H9 (cell line): Measurements from ENCODE around the gene SLC17A7. TPM values are rescaled to one million over a fixed set of nuclear protein-coding genes. Genes with fewer than 3 reads are reported as not detected.
A peak's percentile ranks its signal among the peaks of the same experiment; 100 is the strongest.
"Not testable (repeated sequence)": the region's sequence is repeated elsewhere in the genome, so short reads cannot be mapped to it uniquely, and the experiment has no call there.

Source experiments
- DNase-seq: peaks from one replicate; pipeline ENCODE4 v3.0.0-alpha.2; 2017
- H2AFZ ChIP-seq: one replicate; pipeline ENCODE4 v1.6.1; 2013; ENCODE audit warnings: mild to moderate bottlenecking, low read length, control low read depth, moderate library complexity
- H2AK5ac ChIP-seq: 2 replicates; pipeline ENCODE4 v1.6.1; 2013; ENCODE audit warnings: low read length, control low read depth, mixed read lengths; ENCODE audit not compliant: insufficient read length
- H2BK120ac ChIP-seq: one replicate; pipeline ENCODE4 v1.6.1; 2013; ENCODE audit warnings: low read depth, mild to moderate bottlenecking, low read length, control low read depth, inconsistent platforms; ENCODE audit not compliant: poor library complexity, severe bottlenecking
- H2BK12ac ChIP-seq: 2 replicates; pipeline ENCODE4 v1.6.1; 2013; ENCODE audit warnings: low read length, control low read depth, mixed read lengths, low read depth; ENCODE audit not compliant: insufficient read length
- H2BK15ac ChIP-seq: 2 replicates; pipeline ENCODE4 v1.6.1; 2013; ENCODE audit warnings: low read depth, low read length, control low read depth
- H2BK20ac ChIP-seq: one replicate; pipeline ENCODE4 v1.6.1; 2013; ENCODE audit warnings: low read depth, mild to moderate bottlenecking, low read length, control low read depth, inconsistent platforms; ENCODE audit not compliant: poor library complexity, severe bottlenecking
- H2BK5ac ChIP-seq: 2 replicates; pipeline ENCODE4 v1.6.1; 2013; ENCODE audit warnings: low read length, control low read depth, mixed read lengths; ENCODE audit not compliant: insufficient read length
- H3K14ac ChIP-seq: 2 replicates; pipeline ENCODE4 v1.6.1; 2013; ENCODE audit warnings: low read length, control low read depth; ENCODE audit not compliant: insufficient read depth
- H3K18ac ChIP-seq: 2 replicates; pipeline ENCODE4 v1.6.1; 2013; ENCODE audit warnings: low read depth, mild to moderate bottlenecking, mixed read lengths, low read length, control low read depth; ENCODE audit not compliant: insufficient read length
- H3K23ac ChIP-seq: 2 replicates; pipeline ENCODE4 v1.6.1; 2013; ENCODE audit warnings: low read length, control low read depth, mixed read lengths, low read depth; ENCODE audit not compliant: insufficient read length
- H3K23me2 ChIP-seq: 2 replicates; pipeline ENCODE4 v1.6.1; 2013; ENCODE audit warnings: low read depth, mild to moderate bottlenecking, mixed read lengths, low read length, control low read depth; ENCODE audit not compliant: insufficient read length, poor library complexity, severe bottlenecking
- H3K27ac ChIP-seq: 2 replicates; pipeline ENCODE4 v1.5.1; 2013; ENCODE audit warnings: low read length, control low read depth, mixed read lengths, low read depth; ENCODE audit not compliant: insufficient read length
- H3K27me3 ChIP-seq: 2 replicates; pipeline ENCODE4 v1.6.1; 2013; ENCODE audit warnings: low read length, control low read depth, inconsistent platforms; ENCODE audit not compliant: insufficient read depth
- H3K4ac ChIP-seq: 2 replicates; pipeline ENCODE4 v1.6.1; 2013; ENCODE audit warnings: low read depth, mild to moderate bottlenecking, control low read depth, inconsistent platforms, low read length, moderate library complexity
- H3K4me1 ChIP-seq: 2 replicates; pipeline ENCODE4 v1.6.1; 2013; ENCODE audit warnings: low read length, control low read depth, inconsistent platforms; ENCODE audit not compliant: insufficient read depth
- H3K4me2 ChIP-seq: 2 replicates; pipeline ENCODE4 v1.6.1; 2013; ENCODE audit warnings: low read length, control low read depth, mixed read lengths; ENCODE audit not compliant: insufficient read length, insufficient read depth
- H3K56ac ChIP-seq: 2 replicates; pipeline ENCODE4 v1.6.1; 2013; ENCODE audit warnings: low read depth, mild to moderate bottlenecking, mixed read lengths, low read length, control low read depth; ENCODE audit not compliant: insufficient read length
- H3K79me1 ChIP-seq: 2 replicates; pipeline ENCODE4 v1.6.1; 2013; ENCODE audit warnings: low read depth, mild to moderate bottlenecking, moderate library complexity, low read length, control low read depth, inconsistent platforms; ENCODE audit not compliant: insufficient read depth, poor library complexity, severe bottlenecking
- H3K79me2 ChIP-seq: 2 replicates; pipeline ENCODE4 v1.6.1; 2013; ENCODE audit warnings: low read length, control low read depth, inconsistent platforms; ENCODE audit not compliant: insufficient read depth
- H3K9ac ChIP-seq: 2 replicates; pipeline ENCODE4 v1.6.1; 2013; ENCODE audit warnings: low read length, control low read depth, mixed read lengths; ENCODE audit not compliant: insufficient read length; ENCODE audit errors: extremely low read depth
- H3K9me3 ChIP-seq: one replicate; pipeline ENCODE4 v1.6.1; 2013; ENCODE audit warnings: low read depth, low read length, inconsistent platforms; ENCODE audit not compliant: control insufficient read depth
- H3T11ph ChIP-seq: one replicate; pipeline ENCODE4 v1.6.1; 2013; ENCODE audit warnings: mild to moderate bottlenecking, low read length, control low read depth, inconsistent platforms
- H4K20me1 ChIP-seq: one replicate; pipeline ENCODE4 v1.6.1; 2013; ENCODE audit not compliant: control insufficient read depth, insufficient read length, insufficient read depth
- H4K5ac ChIP-seq: 2 replicates; pipeline ENCODE4 v1.6.1; 2013; ENCODE audit warnings: low read depth, mild to moderate bottlenecking, mixed read lengths, low read length, control low read depth; ENCODE audit not compliant: insufficient read length
- H4K8ac ChIP-seq: replicated peaks from 2 replicates; pipeline ENCODE4 v1.6.1; 2013; ENCODE audit warnings: low read length, control low read depth, mixed read lengths, low read depth; ENCODE audit not compliant: insufficient read length
- H4K91ac ChIP-seq: 2 replicates; pipeline ENCODE4 v1.6.1; 2013; ENCODE audit warnings: low read depth, mild to moderate bottlenecking, moderate library complexity, mixed read lengths, low read length, control low read depth; ENCODE audit not compliant: insufficient read length
- H3K27ac Mint-ChIP-seq, 3 experiments: 2 replicates in 2 of 3; 3 replicates in 1 of 3; pipeline ENCODE4 v1.8.0; 2020 to 2021; ENCODE audit warnings: mixed read lengths in 3 of 3, mild to moderate bottlenecking in 1 of 3, moderate library complexity in 1 of 3
- H3K27me3 Mint-ChIP-seq: 2 replicates; pipeline ENCODE4 v1.8.0; 2021; ENCODE audit warnings: low read depth, mild to moderate bottlenecking, moderate library complexity, mixed read lengths
- H3K36me3 Mint-ChIP-seq, 3 experiments: 2 replicates in 2 of 3; 3 replicates in 1 of 3; pipeline ENCODE4 v1.8.0; 2020 to 2021; ENCODE audit warnings: low read depth in 3 of 3, mixed read lengths in 3 of 3; ENCODE audit not compliant: insufficient read depth in 1 of 3
- H3K4me1 Mint-ChIP-seq, 2 experiments: 2 replicates each; pipeline ENCODE4 v1.8.0; 2020; ENCODE audit warnings: mixed read lengths in 2 of 2
- H3K4me3 Mint-ChIP-seq, 2 experiments: 2 replicates in 1 of 2; 3 replicates in 1 of 2; pipeline ENCODE4 v1.8.0; 2020 to 2021; ENCODE audit warnings: mild to moderate bottlenecking in 2 of 2, mixed read lengths in 2 of 2, moderate library complexity in 1 of 2
- H3K9me3 Mint-ChIP-seq, 2 experiments: 2 replicates in 1 of 2; 3 replicates in 1 of 2; pipeline ENCODE4 v1.8.0; 2020; ENCODE audit warnings: mild to moderate bottlenecking in 2 of 2, mixed read lengths in 2 of 2, moderate library complexity in 1 of 2
- CTCF ChIP-seq: fragments of 200-600 bp; sonication (generic); conservative IDR thresholded peaks from 3 replicates; pipeline ENCODE4 v1.8.0; 2021; ENCODE audit warnings: antibody characterized with exemption, mild to moderate bottlenecking
- WGBS: extraction: QIAGEN DNeasy Blood & Tissue Kit; methylation state at CpG from one replicate; pipeline ENCODE4 v1.1.7; 2013; ENCODE audit warnings: missing lambda C conversion rate, low lambda C conversion rate, mixed read lengths; ENCODE audit not compliant: insufficient read length; ENCODE audit errors: extremely low coverage; 5-methylcytosine and 5-hydroxymethylcytosine counted together
- total RNA-seq: library from RNA; stranded (reverse); gene quantifications from 2 replicates; pipeline ENCODE4 v1.2.1, GENCODE V29; 2021

The SLC17A7 gene
- total RNA-seq, 1 experiment from 2014 or later: 1.3 TPM

DNA sequence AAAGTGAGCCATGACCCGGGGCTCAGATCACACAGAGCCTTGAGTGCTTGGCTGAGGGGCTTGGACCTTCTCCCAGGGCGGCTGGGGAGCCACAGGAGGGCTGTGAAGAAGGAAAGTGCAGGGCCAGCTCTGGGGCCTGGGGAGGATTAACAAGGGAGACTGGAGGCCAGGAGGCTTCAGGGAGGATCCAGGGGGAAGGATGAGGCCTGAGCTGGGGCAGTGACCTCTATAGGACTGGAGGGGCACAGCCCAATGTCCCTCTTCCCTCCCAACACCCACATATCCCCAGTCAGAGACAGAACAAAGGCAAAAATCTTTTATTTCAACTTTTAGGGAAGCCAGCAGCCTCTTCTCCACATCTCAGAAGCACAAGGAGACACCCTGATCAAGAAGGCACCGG is 4.7 kb upstream of the SLC17A7 start:
- H3K4me1 Mint-ChIP-seq: peaks cover 28 to 42% of the 10 kb centered on the region in 2 experiments
- Histone ChIP-seq H3K4me1 (no peaks in the 10 kb centered on the region), H3K27me3 (no peaks in the 10 kb centered on the region; the same call in 1 of the 2 replicates), H2BK120ac (no peak overlapping the region), H4K5ac (no peak overlapping the region), H3K4me2 (no peak overlapping the region), H4K20me1 (no peaks in the 10 kb centered on the region), H3K9ac (no peak overlapping the region), H3K23me2 (peaks cover 19% of the 10 kb centered on the region), H3K56ac (no peak overlapping the region), H4K91ac (no peak overlapping the region), H3K18ac (no peak overlapping the region), H3K79me2 (no peaks in the 10 kb centered on the region; the same call in 1 of the 2 replicates), H2BK5ac (no peak overlapping the region), H3K9me3 (no peaks in the 10 kb centered on the region), H3K14ac (no peak overlapping the region), H2BK20ac (no peak overlapping the region), H3T11ph (no peak overlapping the region), H3K4ac (no peak overlapping the region), H2BK12ac (no peak overlapping the region), H2AK5ac (no peak overlapping the region), H2BK15ac (no peak overlapping the region), H3K23ac (no peak overlapping the region), H3K27ac (no peak overlapping the region), H4K8ac (no peak overlapping the region), H2AFZ (no peak overlapping the region), H3K79me1 (peaks cover 4% of the 10 kb centered on the region)
- no peak for DNase-seq
- peak overlapping the region in 2 of 3 experiments; percentile 59 to 67; a peak in 2 of 7 replicates for H3K27ac Mint-ChIP-seq
- peaks cover 12% of the 10 kb centered on the region for H3K27me3 Mint-ChIP-seq
- H3K4me3 Mint-ChIP-seq: peak overlapping the region in 1 of 2 experiments; percentile 23; a peak in 2 of 5 replicates
- no peaks in the 10 kb centered on the region for H3K9me3 Mint-ChIP-seq
- WGBS: no CpG with 5 or more reads among the region's 3 CpGs
- peaks cover 34 to 50% (median 47%) of the 10 kb centered on the region in 3 experiments for H3K36me3 Mint-ChIP-seq
- TF ChIP-seq CTCF: no peak; the same call in 2 of the 3 replicates

DNA sequence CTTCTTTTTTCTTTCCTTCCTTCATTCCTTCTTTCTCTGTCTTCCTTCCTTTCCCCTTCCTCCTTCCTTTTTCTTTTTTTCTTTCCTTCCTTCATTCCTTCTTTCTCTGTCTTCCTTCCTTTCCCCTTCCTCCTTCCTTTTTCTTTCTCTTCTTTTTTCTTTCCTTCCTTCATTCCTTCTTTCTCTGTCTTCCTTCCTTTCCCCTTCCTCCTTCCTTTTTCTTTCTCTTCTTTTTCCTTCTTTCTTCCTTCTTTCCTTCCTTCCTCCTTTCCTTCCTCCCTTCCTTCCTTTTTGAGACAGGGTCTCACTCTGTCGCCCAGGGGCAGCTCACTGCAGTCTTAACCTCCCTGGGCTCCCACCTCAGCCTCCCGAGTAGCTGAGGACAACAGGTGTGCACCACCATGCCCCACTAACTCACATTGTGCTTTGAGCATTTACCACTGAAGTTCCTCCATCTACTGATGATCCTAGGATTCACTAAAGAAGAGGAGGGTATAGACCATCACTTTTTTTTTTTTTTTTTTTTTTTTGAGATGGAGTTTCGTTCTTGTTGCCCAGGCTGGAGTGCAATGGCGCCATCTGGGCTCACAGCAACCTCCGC is 2.9 kb upstream of the SLC17A7 start:
- not testable (repeated sequence) for H3K14ac ChIP-seq, H3K9me3 Mint-ChIP-seq, H4K91ac ChIP-seq, H4K20me1 ChIP-seq, H3K18ac ChIP-seq, H2AK5ac ChIP-seq, H3K79me2 ChIP-seq, H2BK20ac ChIP-seq, H3K4me1 ChIP-seq, H3K79me1 ChIP-seq, DNase-seq, H2BK5ac ChIP-seq, H2BK12ac ChIP-seq, H3K4ac ChIP-seq, H3K23ac ChIP-seq, H2BK120ac ChIP-seq, H2AFZ ChIP-seq, H3K4me2 ChIP-seq, H3K56ac ChIP-seq, H3K9me3 ChIP-seq, H3K27ac ChIP-seq, H4K8ac ChIP-seq, H4K5ac ChIP-seq, H3T11ph ChIP-seq, H2BK15ac ChIP-seq, H3K9ac ChIP-seq
- WGBS: no CpG with 5 or more reads among the region's 5 CpGs
- H3K4me1 Mint-ChIP-seq: peaks cover 28 to 43% of the 10 kb centered on the region in 2 experiments
- H3K27ac Mint-ChIP-seq: peak overlapping the region in 2 of 3 experiments; percentile 62 to 73; a peak in 3 of 7 replicates
- Histone ChIP-seq H3K27me3 (peaks cover 14% of the 10 kb centered on the region; the same call in 1 of the 2 replicates), H3K23me2 (peaks cover 21% of the 10 kb centered on the region)
- peaks cover 20 to 33% (median 32%) of the 10 kb centered on the region in 3 experiments for H3K36me3 Mint-ChIP-seq
- peaks cover 30% of the 10 kb centered on the region for H3K27me3 Mint-ChIP-seq
- H3K4me3 Mint-ChIP-seq: peak overlapping the region; percentile 74 to 82; a peak in 4 of 5 replicates
